ENCODE measurements around the gene IL15. TPM values are rescaled to one million over a fixed set of nuclear protein-coding genes. Genes with fewer than 3 reads are reported as not detected.

The IL15 gene
- total and polyA plus RNA-seq, 2 of the 4 experiments (the other 2 are of a cell fraction), result 5.0 to 5.2 TPM

DNA sequence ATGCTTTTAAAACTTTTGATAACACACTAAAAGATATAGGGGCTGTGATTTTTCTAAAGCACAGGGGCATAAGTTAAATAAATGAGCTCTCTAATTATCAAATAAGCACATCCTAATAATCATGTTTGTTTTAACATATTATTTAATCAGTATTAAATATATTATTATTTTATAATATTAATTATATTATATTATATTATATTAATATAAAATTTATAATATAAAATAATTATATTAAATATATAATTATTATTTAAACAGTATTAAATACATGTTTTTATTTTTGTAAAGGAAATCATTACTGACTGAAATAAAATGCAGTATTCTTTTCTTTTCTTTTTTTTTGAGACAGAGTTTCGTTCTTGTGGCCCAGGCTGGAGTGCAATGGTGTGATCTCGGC, 136.5 kb downstream of the IL15 start:
- Histone ChIP-seq H3K36me3 (ENCODE audit: control insufficient read depth, insufficient read depth, low read length) (no peaks in the 10 kb centered on the region), H2BK5ac (ENCODE audit: low read depth, low read length, poor library complexity, severe bottlenecking) (no peak overlapping the region), H2BK15ac (ENCODE audit: low read depth, low read length) (no peak overlapping the region), H2AK9ac (replicated peaks; ENCODE audit: low read depth, low read length, poor library complexity) (no peak overlapping the region), H2AK5ac (ENCODE audit: low read depth, low read length) (no peak overlapping the region), H3K9ac (ENCODE audit: low read depth, low read length) (no peak overlapping the region), H3K4me1 (ENCODE audit: control insufficient read depth, insufficient read depth, low read length) (peaks cover 8% of the 10 kb centered on the region; the same call in 1 of the 2 replicates), H3K14ac (replicated peaks; ENCODE audit: low read depth, low read length) (no peak overlapping the region), H4K20me1 (ENCODE audit: insufficient read depth, low read length) (no peaks in the 10 kb centered on the region), H3K27me3 (ENCODE audit: control insufficient read depth, insufficient read depth, low read length) (no peaks in the 10 kb centered on the region), H3K4me2 (ENCODE audit: low read depth, low read length) (no peak overlapping the region), H2AFZ (replicated peaks; ENCODE audit: low read length, poor library complexity) (no peak overlapping the region), H3K4me3 (ENCODE audit: insufficient read depth, low read depth, low read length) (no peak overlapping the region), H3K4ac (ENCODE audit: low read depth, low read length) (no peak overlapping the region), H4K5ac (ENCODE audit: low read depth, low read length) (no peak overlapping the region), H3K79me1 (ENCODE audit: low read depth in 1 of 2, low read length in 2 of 2) (no peaks in the 10 kb centered on the region), H3K23ac (ENCODE audit: low read depth, low read length) (no peak overlapping the region), H2BK120ac (ENCODE audit: low read depth, low read length) (no peak overlapping the region), H3K9me1 (ENCODE audit: insufficient read depth, low read length) (no peaks in the 10 kb centered on the region), H2BK20ac (ENCODE audit: low read depth, low read length) (no peak overlapping the region), H3K9me3 (ENCODE audit: control insufficient read depth, insufficient read depth, low read length) (no peaks in the 10 kb centered on the region), H3K18ac (ENCODE audit: low read depth, low read length) (no peak overlapping the region), H3K56ac (ENCODE audit: extremely low read depth, insufficient read depth, low read length) (no peak overlapping the region), H4K91ac (ENCODE audit: insufficient read depth, low read depth, low read length) (no peak overlapping the region), H4K8ac (ENCODE audit: low read depth in 2 of 2, low read length in 2 of 2) (no peak overlapping the region), H3K27ac (ENCODE audit: insufficient read depth, low read length) (no peak overlapping the region)
- BruUV-seq (replicated peaks), result no TSS peak
- ATAC-seq (ENCODE audit: low read depth) (no peak), DNase-seq (no peak)
- in situ Hi-C loops (cut with MboI; ENCODE audit: low sequenced_read_pairs), result no loop called here
- no CpG with 5 or more reads among the region's 2 CpGs for WGBS, 2 experiments (ENCODE audit: extremely low coverage in 2 of 2, insufficient read length in 1 of 2)
- dilution Hi-C loops (cut with HindIII; ENCODE audit: low sequenced_read_pairs, unreplicated experiment), result no loop called here
- intact Hi-C loops (cut with micrococcal nuclease), result no loop called here
- CTCF ChIA-PET, result no interaction called here
- POLR2A ChIA-PET (ENCODE audit: unreplicated experiment), result no interaction called here
- TF ChIP-seq RFX5 (IDR thresholded peaks at IDR 0.05; ENCODE audit: low read depth, low read length), result no peak
- TF ChIP-seq MAZ (IDR thresholded peaks at IDR 0.05; ENCODE audit: borderline replicate concordance, low read depth, low read length), result no peak
- TF ChIP-seq CEBPB (IDR thresholded peaks at IDR 0.05; ENCODE audit: low read depth, low read length), result no peak
- TF ChIP-seq, protein P1, sequence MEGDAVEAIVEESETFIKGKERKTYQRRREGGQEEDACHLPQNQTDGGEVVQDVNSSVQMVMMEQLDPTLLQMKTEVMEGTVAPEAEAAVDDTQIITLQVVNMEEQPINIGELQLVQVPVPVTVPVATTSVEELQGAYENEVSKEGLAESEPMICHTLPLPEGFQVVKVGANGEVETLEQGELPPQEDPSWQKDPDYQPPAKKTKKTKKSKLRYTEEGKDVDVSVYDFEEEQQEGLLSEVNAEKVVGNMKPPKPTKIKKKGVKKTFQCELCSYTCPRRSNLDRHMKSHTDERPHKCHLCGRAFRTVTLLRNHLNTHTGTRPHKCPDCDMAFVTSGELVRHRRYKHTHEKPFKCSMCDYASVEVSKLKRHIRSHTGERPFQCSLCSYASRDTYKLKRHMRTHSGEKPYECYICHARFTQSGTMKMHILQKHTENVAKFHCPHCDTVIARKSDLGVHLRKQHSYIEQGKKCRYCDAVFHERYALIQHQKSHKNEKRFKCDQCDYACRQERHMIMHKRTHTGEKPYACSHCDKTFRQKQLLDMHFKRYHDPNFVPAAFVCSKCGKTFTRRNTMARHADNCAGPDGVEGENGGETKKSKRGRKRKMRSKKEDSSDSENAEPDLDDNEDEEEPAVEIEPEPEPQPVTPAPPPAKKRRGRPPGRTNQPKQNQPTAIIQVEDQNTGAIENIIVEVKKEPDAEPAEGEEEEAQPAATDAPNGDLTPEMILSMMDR (conservative IDR thresholded peaks at IDR 0.05; ENCODE audit: low read depth, low read length), result no peak
- no peak for TF ChIP-seq SMC3 (IDR thresholded peaks at IDR 0.05; ENCODE audit: low read depth, low read length)
- TF ChIP-seq NFE2L2 (IDR thresholded peaks at IDR 0.05; ENCODE audit: low read depth, low read length), result no peak
- no peak for TF ChIP-seq RCOR1 (IDR thresholded peaks at IDR 0.05; ENCODE audit: insufficient replicate concordance, low read length)
- no peak for TF ChIP-seq USF2 (IDR thresholded peaks at IDR 0.05; ENCODE audit: low read depth, low read length)
- TF ChIP-seq RAD21 (IDR thresholded peaks at IDR 0.05; ENCODE audit: low read length), result no peak
- no peak for TF ChIP-seq BHLHE40 (IDR thresholded peaks at IDR 0.05; ENCODE audit: low read depth, low read length)
- TF ChIP-seq, protein P2, sequence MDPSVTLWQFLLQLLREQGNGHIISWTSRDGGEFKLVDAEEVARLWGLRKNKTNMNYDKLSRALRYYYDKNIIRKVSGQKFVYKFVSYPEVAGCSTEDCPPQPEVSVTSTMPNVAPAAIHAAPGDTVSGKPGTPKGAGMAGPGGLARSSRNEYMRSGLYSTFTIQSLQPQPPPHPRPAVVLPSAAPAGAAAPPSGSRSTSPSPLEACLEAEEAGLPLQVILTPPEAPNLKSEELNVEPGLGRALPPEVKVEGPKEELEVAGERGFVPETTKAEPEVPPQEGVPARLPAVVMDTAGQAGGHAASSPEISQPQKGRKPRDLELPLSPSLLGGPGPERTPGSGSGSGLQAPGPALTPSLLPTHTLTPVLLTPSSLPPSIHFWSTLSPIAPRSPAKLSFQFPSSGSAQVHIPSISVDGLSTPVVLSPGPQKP (IDR thresholded peaks at IDR 0.05; ENCODE audit: borderline replicate concordance, low read depth, low read length), result no peak
- no peak for TF ChIP-seq POLR2A (IDR thresholded peaks at IDR 0.05; ENCODE audit: low read depth, low read length)
- TF ChIP-seq MAFK (IDR thresholded peaks at IDR 0.05; ENCODE audit: low read depth, low read length), result no peak
- TF ChIP-seq FOS (IDR thresholded peaks at IDR 0.05; ENCODE audit: low read depth, low read length), result no peak
- TF ChIP-seq CHD1 (IDR thresholded peaks at IDR 0.05; ENCODE audit: low read depth, low read length), result no peak
- no peak for TF ChIP-seq MXI1 (IDR thresholded peaks at IDR 0.05; ENCODE audit: borderline replicate concordance, low read depth, low read length)

Data from IMR-90 (cell line).